ENCODE results near the gene RNF217.

Gene RNF217

GRCh38 chr6:125050663-125051318, 88.6 kb downstream of the RNF217 start:
- TF ChIP-seq, protein P1, sequence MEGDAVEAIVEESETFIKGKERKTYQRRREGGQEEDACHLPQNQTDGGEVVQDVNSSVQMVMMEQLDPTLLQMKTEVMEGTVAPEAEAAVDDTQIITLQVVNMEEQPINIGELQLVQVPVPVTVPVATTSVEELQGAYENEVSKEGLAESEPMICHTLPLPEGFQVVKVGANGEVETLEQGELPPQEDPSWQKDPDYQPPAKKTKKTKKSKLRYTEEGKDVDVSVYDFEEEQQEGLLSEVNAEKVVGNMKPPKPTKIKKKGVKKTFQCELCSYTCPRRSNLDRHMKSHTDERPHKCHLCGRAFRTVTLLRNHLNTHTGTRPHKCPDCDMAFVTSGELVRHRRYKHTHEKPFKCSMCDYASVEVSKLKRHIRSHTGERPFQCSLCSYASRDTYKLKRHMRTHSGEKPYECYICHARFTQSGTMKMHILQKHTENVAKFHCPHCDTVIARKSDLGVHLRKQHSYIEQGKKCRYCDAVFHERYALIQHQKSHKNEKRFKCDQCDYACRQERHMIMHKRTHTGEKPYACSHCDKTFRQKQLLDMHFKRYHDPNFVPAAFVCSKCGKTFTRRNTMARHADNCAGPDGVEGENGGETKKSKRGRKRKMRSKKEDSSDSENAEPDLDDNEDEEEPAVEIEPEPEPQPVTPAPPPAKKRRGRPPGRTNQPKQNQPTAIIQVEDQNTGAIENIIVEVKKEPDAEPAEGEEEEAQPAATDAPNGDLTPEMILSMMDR (IDR thresholded peaks at IDR 0.05; ENCODE audit: low read depth, low read length) = no peak

GRCh38 chr6:125053809-125054208, 91.6 kb downstream of the RNF217 start:
- TF ChIP-seq, protein P1 (IDR thresholded peaks at IDR 0.05; ENCODE audit: low read depth, low read length) = no peak
- no peak for DNase-seq (ENCODE audit: extremely low read depth, low read depth)

More at GRCh38 chr6:125050663-125051318, 88.6 kb downstream of the RNF217 start:
- no peak for DNase-seq (ENCODE audit: extremely low read depth, low read depth)

DNA sequence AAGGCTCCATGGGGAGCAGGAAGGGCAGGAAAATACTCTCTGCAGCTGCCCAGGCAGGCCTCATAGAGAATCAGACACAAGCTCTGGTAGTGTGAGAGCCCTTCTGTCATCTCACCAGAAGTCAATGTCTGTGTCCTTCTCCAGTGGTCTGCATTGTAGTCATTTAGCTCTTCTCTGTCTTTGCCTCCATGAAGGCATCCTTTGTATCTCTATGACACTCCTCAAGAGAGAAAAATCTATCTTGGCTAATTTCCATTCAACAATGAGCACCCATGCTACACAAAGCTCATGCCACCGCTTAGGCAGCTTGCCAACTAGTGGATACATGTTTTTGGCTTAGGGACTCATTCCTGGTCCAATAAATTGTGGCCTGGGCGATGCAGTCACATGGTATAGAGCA, 92.1 kb downstream of the RNF217 start:
- TF ChIP-seq, protein P1 (IDR thresholded peaks at IDR 0.05; ENCODE audit: low read depth, low read length) = no peak
- no peak for DNase-seq (ENCODE audit: extremely low read depth, low read depth)

DNA sequence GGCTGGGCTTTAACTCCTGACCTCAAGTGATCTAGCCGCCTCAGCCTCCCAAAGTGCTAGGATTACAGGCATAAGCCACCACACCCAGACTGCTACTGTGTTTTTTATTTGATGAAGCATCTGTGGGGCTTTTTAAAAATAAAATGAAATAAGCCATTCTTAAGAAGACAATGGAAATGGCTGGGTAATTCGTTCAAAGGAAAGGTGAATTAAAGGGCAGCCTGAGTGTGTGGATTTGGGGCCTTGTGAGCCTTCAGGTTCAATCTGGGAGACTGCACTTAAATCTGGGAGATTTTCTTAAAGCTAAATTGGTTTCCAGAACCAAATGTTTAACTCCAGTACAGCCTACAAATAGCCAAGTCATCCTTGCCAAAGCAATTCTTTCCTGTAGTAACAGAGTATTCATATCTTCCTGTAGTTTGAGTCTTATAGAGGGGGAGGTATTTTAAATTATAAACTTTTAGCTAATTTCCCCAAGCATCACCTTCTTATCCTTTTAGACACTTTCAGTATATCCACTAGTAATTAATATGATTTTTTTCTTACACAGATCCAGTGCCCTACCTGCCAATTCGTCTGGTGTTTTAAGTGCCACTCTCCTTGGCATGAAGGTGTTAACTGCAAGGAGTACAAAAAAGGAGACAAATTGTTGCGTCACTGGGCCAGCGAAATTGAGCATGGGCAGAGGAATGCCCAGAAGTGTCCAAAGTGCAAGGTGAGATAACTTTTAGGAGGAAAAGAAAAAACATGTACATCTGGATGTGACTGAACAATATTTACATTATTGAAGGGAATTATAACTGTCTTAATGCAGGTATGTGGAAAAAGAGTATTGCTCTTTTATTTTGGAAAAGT, 95.4 kb downstream of the RNF217 start:
- DNase-seq (ENCODE audit: extremely low read depth, low read depth) = no peak
- TF ChIP-seq, protein P1 (IDR thresholded peaks at IDR 0.05; ENCODE audit: low read depth, low read length) = no peak

DNA sequence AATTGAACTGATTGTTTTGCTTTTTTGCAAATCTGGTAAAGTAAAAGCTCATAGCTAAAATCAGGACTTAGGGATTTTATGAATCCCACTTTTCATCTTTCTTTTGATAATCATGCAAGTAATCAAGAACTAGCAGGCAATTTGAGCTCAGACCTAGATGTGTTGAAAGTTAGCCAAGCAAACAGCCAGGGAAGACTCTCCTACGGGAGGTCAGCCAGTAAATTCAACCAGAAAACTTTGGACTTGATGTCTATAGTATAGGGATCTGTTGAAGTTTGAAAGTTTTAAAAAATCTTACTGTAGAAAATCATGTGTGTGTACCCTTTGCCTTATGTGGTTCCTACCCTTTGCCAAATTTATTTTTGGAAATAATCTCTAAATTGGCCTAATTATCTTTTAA, 96.3 kb downstream of the RNF217 start:
- DNase-seq (ENCODE audit: extremely low read depth, low read depth) = no peak
- TF ChIP-seq, protein P1 (IDR thresholded peaks at IDR 0.05; ENCODE audit: low read depth, low read length) = no peak

- no peak for DNase-seq (ENCODE audit: extremely low read depth, low read depth)
- TF ChIP-seq, protein P1 (IDR thresholded peaks at IDR 0.05; ENCODE audit: low read depth, low read length) = no peak
These were observed 101.1 kb downstream of the RNF217 start for GRCh38 chr6:125063307-125063706.

GRCh38 chr6:125066140-125066539, 103.9 kb downstream of the RNF217 start:
- DNase-seq (ENCODE audit: extremely low read depth, low read depth) = no peak
- TF ChIP-seq, protein P1 (IDR thresholded peaks at IDR 0.05; ENCODE audit: low read depth, low read length) = no peak

Measured in AG09319 (cell line).